KBM-7 (cell line): ENCODE measurements around the gene FFAR2.
"Not testable (repeated sequence)": the region's sequence is repeated elsewhere in the genome, so short reads cannot be mapped to it uniquely, and the experiment has no call there.

Source experiments
- DNase-seq: peaks from one replicate; pipeline ENCODE4 v3.0.0-alpha.2; 2015
- in situ Hi-C: fragments of 300-500 bp; cut with MboI; formaldehyde crosslinking; loops from 2 replicates; pipeline ENCODE4 v1.14.3; 2020; ENCODE audit warnings: low sequenced_read_pairs, low pct_unique_long_range_greater_than_20kb, mixed read lengths

Gene FFAR2

GRCh38 chr19:35447606-35448469 lies at the start of gene FFAR2:
Gene FFAR2, plus strand, starts transcription at chr19:35448257. Its CDS starts 1,458 bp downstream, at chr19:35449715.
- no peak for DNase-seq
- in situ Hi-C loops = no loop called here

GRCh38 chr19:35398570-35398969 lies 49.5 kb upstream of the FFAR2 start:
- in situ Hi-C loops = no loop called here
- no peak for DNase-seq

- DNase-seq = no peak
- in situ Hi-C loops = no loop called here
Measured at GRCh38 chr19:35399231-35399630, 48.8 kb upstream of the FFAR2 start.

- in situ Hi-C loops = no loop called here
- DNase-seq = no peak
Measured at GRCh38 chr19:35399948-35400772, 47.9 kb upstream of the FFAR2 start.

GRCh38 chr19:35400773-35401100 lies 47.3 kb upstream of the FFAR2 start:
- in situ Hi-C loops = no loop called here
- DNase-seq = no peak

GRCh38 chr19:35401416-35401815 lies 46.6 kb upstream of the FFAR2 start:
- DNase-seq, in situ Hi-C loops: not testable (repeated sequence)

GRCh38 chr19:35403116-35403760 lies 44.8 kb upstream of the FFAR2 start:
- in situ Hi-C loops = no loop called here
- no peak for DNase-seq

- in situ Hi-C loops = no loop called here
- no peak for DNase-seq
Measured at GRCh38 chr19:35404879-35405622, 43.0 kb upstream of the FFAR2 start.

- in situ Hi-C loops = no loop called here
- DNase-seq = no peak
Measured at GRCh38 chr19:35407619-35408018, 40.4 kb upstream of the FFAR2 start.

- no peak for DNase-seq
- in situ Hi-C loops = no loop called here
Measured at GRCh38 chr19:35408284-35409171, 39.5 kb upstream of the FFAR2 start.

GRCh38 chr19:35409191-35409590 lies 38.9 kb upstream of the FFAR2 start:
- DNase-seq = no peak
- in situ Hi-C loops = no loop called here

GRCh38 chr19:35410487-35410886 lies 37.6 kb upstream of the FFAR2 start:
- no peak for DNase-seq
- in situ Hi-C loops = no loop called here

- in situ Hi-C loops = no loop called here
- no peak for DNase-seq
Measured at GRCh38 chr19:35414442-35414841, 33.6 kb upstream of the FFAR2 start.

- DNase-seq = no peak
- in situ Hi-C loops = no loop called here
Measured at GRCh38 chr19:35416331-35416730, 31.7 kb upstream of the FFAR2 start.

- no peak for DNase-seq
- in situ Hi-C loops = no loop called here
Measured at GRCh38 chr19:35417278-35417677, 30.8 kb upstream of the FFAR2 start.

GRCh38 chr19:35417713-35418534 lies 30.1 kb upstream of the FFAR2 start:
- DNase-seq = no peak
- in situ Hi-C loops = no loop called here

GRCh38 chr19:35419046-35419445 lies 29.0 kb upstream of the FFAR2 start:
- DNase-seq = no peak

GRCh38 chr19:35419805-35420204 lies 28.3 kb upstream of the FFAR2 start:
- in situ Hi-C loops = no loop called here
- no peak for DNase-seq

More at GRCh38 chr19:35419046-35419445, 29.0 kb upstream of the FFAR2 start:
- in situ Hi-C loops = no loop called here
